T-helper 2 cell treated with Interferon-gamma antibody and Interleukin-4, amounts not matched to agents 100 ng/mL and 5 ng/mL, for 36 hours (primary cell): Measurements from ENCODE around the gene CLCA1. TPM values are rescaled to one million over a fixed set of nuclear protein-coding genes. Genes with fewer than 3 reads are reported as not detected.

Source experiments
- intact Hi-C: fragments of 100-400 bp; cut with micrococcal nuclease; formaldehyde crosslinking; loops from one replicate; pipeline ENCODE4 v1.15.1; 2023
- total RNA-seq: library from RNA; stranded (reverse); gene quantifications from 2 replicates; pipeline ENCODE4 v1.2.3, GENCODE V29; 2022

The CLCA1 gene
- total RNA-seq, 1 donor from 2014 or later = not detected

- intact Hi-C loops = no loop called here
These were observed 73.9 kb downstream of the CLCA1 start for GRCh38 chr1:86542631-86543030.

- intact Hi-C loops = no loop called here
These were observed 78.1 kb downstream of the CLCA1 start, which contains the start of gene CLCA4 for GRCh38 chr1:86546787-86547221. TSS of gene CLCA4 (plus strand) at chr1:86547078. CDS start at chr1:86547120, 42 bp downstream.

GRCh38 chr1:86548839-86549238 lies 80.1 kb downstream of the CLCA1 start:
- intact Hi-C loops = no loop called here

Other genes with a start within 250 kb of the CLCA1 start
- 39.6 and 41.2 TPM in 2 replicates for gene ODF2L, start 72.6 kb upstream of the CLCA1 start, total RNA-seq
- not detected in 2 replicates for gene CLCA2, start 44.8 kb upstream of the CLCA1 start, total RNA-seq
- not detected in 2 replicates for gene CLCA4, start 78.2 kb downstream of the CLCA1 start, total RNA-seq
- gene SH3GLB1, start 235.6 kb downstream of the CLCA1 start, total RNA-seq = 65.3 and 66.3 TPM in 2 replicates